DMS 273 treated with DMSO at 0.1 percent for 48 hours (cell line): ENCODE results near the gene F7.
"Not testable (repeated sequence)": the region's sequence is repeated elsewhere in the genome, so short reads cannot be mapped to it uniquely, and the experiment has no call there.

Experiments used
- DNase-seq: peaks from one replicate; lab custom pipeline; 2025; lab: John Stamatoyannopoulos, UW

F7 gene

DNA sequence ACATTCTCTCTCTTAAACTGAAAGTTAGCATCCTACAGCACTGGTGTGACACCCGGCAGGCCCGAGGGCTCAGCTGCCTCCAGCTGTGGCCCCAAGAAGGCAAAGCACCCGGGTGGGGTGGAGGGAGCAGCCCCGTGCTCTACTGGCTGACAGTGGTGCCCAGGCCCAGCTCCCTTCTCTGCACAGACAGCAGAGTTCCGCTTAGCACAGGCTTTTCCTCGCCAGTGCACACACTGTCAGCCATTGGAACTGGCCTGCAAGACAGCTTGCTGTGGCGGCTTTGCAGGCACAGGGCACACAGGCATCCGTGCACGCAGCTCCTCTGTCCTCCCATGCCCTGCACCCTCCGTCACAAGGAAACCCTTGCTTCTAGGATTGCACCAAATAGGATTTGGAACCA, 3.3 kb upstream of the F7 start:
- not testable (repeated sequence) for DNase-seq

- no peak for DNase-seq
These were observed 2.9 kb upstream of the F7 start for GRCh38 chr13:113102727-113103126.

DNA sequence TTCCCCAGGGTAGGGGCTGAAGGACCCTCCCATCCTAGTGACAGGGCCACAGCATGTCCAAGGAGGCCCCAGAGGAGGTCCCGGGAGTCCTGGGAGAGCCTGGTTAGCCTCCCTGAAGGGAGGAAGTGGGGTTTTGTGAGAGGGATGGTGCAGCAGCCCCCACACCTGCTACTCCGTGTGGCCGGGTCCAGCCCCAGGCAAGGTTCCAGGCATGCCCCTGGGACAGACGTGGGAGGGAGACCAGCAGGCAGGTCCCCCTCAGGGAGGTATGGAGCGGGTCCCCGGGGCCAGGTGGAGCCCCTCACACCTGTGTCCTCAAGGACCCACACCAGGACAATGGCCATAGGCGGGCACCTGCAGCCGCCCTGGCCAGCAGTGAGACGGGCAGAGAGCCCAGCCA, 1.9 kb upstream of the F7 start:
- no peak for DNase-seq

DNA sequence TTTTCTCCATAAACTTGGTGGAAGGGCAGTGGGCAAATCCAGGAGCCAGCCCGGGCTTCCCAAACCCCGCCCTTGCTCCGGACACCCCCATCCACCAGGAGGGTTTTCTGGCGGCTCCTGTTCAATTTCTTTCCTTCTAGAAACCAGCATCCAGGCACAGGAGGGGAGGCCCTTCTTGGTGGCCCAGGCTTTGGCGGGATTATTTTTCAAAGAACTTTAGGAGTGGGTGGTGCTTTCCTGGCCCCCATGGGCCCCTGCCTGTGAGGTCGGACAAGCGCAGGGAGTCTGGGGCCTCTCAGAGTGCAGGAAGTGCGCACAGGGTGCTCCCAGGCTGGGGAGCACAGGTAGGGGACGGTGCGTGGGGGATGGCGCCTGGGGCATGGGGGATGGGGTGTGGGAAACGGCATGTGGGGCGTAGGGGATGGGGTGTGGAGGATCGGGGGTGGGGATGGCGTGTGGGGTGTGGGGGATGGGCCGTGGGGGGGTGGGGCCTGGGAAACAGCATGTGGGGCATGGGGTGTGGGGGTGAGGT, 396 bp downstream of the F7 start:
- DNase-seq, result no peak

DNA sequence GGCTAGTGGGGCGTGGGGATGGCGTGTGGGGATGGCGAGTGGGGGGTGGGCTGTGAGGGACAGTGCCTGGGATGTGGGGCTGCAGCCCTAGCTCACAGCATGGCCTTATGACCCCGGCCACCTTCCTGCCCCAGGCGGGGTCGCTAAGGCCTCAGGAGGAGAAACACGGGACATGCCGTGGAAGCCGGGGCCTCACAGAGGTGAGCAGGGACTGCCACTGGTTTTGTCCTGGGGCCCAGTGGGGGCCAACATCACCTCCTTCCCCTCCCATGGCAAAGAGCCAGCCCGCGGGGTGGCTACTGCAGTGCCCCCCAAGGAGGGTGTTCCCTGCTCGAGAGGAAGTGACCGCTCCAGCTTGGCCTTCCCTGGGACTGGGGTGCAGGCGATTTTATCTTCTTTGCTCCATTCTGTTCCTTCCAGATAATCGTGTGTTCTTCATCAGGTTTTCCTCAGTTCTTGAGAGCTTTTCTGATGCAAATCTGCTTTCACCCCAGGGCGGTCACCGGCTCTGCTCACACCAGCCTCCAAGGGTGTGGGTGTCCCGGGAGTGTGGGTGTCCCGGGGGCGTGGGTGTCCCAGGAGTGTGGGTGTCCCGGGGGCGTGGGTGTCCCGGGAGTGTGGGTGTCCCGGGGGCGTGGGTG, 1.2 kb downstream of the F7 start:
- DNase-seq, result no peak

DNA sequence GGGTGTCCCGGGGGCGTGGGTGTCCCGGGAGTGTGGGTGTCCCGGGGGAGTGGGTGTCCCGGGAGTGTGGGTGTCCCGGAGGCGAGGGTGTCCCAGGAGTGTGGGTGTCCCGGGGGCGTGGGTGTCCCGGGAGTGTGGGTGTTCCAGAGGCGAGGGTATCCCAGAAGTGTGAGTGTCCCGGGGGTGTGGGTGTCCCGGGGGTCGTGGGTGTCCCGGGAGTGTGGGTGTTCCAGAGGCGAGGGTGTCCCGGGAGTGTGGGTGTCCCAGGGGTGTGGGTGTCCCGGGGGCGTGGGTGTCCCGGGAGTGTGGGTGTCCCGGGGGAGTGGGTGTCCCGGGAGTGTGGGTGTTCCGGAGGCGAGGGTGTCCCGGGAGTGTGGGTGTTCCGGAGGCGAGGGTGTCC, 2.9 kb downstream of the F7 start:
- not testable (repeated sequence) for DNase-seq

DNA sequence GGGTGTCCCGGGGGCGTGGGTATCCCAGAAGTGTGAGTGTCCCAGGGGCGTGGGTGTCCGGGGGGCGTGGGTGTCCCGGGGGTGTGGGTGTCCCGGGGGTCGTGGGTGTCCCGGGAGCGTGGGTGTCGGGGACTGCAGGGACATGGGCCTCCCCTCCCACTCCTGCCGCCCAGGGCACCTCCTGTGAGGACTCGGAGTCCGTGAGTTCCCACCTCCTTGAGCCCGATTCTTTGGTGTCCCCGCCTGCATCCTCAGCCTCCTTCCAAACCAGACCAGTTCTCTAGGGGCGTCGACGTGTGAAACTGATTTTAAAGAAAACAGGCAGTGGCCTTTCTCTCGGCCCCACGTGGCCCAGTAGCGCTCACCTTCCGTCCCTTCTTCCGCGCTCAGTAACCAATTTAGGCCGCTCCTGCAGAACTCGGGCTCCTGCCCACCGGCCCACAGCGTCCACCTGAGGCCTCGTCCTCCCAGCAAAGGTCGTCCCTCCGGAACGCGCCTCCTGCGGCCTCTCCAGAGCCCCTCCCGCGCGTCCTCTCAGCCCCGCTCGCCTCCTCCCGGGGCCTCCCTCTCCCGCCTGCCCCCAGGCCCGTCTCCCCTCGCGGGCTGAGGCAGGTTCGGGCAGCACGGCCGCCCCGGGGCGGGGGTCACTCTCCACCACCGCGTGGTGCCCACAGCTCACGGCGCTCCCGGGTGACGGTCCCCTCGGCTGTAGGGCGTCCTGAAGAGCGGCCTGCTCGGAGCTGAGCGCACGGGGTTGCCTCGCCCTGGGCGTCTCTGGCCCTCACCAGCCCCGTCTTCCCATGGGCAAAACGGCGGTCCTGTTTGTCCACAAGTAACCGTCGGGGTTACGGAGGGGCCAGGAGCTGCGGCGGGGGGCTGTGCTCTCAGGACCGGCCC, 3.8 kb downstream of the F7 start:
- DNase-seq, result no peak

- no peak for DNase-seq
These were observed 4.7 kb downstream of the F7 start for GRCh38 chr13:113110048-113110851.

GRCh38 chr13:113110852-113111315, 5.3 kb downstream of the F7 start:
- DNase-seq, result no peak

- DNase-seq, result not testable (repeated sequence)
These were observed 6.2 kb downstream of the F7 start for GRCh38 chr13:113111821-113112220.

DNA sequence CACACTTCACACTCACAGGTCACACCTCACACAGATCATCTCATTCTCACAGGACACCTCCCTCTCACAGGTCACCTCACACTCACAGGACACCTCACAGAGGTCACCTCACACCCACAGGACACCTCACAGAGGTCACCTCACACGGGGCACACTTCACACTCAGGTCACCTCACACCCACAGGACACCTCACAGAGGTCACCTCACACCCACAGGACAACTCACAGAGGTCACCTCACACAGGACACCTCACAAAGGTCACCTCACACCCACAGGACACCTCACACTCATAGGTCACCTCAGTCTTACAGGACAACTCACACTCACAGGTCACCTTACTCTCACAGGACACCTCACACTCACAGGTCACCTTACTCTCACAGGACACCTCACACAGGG, 6.9 kb downstream of the F7 start:
- DNase-seq, result not testable (repeated sequence)

GRCh38 chr13:113112893-113113845, 7.6 kb downstream of the F7 start:
- no peak for DNase-seq

DNA sequence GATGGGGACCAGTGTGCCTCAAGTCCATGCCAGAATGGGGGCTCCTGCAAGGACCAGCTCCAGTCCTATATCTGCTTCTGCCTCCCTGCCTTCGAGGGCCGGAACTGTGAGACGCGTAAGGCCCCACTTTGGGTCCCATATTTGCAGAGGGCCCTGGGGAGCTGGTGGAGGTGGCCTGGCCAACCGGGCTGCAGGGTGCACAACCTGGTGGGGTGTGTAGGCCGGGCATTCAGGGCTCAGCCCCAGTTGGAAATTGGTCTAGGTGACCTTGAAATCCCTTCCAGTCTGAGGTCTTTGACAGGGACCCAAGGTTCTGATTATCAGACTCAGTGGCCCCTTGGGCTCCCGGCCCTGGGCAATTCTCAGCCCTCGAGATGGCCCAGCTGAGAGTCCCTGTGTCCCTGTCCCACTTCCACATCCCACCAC, 8.3 kb downstream of the F7 start:
- DNase-seq, result no peak

DNA sequence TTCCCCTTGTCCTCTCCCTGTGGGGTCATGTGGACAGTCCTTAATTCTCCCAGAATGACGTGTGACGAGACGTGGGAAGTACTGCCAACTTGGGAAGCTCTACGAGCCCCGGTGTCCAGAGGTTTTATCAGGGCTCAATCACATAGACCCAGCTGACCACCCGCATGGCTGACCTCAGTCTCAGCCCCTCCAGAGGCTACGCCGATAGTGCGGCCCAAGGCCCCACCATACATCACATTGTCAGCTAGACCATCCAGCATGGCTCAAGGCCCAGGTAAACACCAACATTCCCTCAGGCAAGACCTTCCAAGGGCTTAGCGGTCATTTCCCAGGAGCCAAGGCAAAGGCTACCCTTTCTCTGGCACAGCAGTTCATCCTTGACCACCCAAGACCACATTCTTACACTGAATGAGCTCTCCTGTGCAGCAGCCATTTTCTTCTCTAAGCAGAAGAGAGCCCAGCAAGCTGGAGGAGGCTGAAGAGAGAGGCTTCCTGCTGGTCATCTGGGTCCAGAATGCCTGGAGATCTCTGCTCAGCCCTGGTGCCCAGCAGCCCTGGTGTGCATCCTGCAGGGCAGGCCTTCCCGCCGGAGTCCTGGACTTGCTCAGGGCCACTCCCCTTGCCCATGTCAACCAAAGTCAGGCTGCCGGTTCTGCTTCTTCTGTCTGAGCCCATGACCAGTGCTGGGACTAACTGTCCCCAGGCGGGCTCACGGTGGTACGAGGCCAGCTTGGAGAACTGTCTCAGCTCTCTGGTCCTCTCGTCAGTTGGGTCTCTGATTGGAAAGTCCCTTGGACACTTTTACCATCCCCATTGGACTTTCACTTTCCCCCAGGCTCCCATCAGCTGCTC, 9.1 kb downstream of the F7 start:
- no peak for DNase-seq

GRCh38 chr13:113115363-113116205, 10.0 kb downstream of the F7 start:
- no peak for DNase-seq

- no peak for DNase-seq
These were observed 10.7 kb downstream of the F7 start for GRCh38 chr13:113116206-113116800.

DNA sequence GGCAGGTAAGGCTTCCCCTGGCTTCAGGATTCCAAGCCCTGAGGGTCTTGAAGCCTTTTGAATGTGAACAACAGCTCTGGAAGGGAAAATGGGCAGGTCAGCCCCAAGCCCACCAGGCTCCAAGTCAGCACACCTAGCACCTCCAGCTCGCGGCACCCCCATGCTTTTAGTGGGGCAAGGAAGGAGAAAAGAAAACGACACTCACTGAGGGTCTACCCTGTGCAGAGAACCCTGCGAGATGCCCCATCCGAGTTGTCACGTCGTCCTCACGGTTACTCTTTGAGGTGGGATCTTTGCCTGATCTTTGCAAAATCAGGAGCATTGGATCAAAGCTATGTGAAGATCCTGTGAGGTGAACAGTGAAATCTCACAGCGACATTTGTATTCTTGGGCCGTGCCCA, 11.3 kb downstream of the F7 start:
- DNase-seq, result no peak

- no peak for DNase-seq
These were observed 11.8 kb downstream of the F7 start for GRCh38 chr13:113117335-113117872.

DNA sequence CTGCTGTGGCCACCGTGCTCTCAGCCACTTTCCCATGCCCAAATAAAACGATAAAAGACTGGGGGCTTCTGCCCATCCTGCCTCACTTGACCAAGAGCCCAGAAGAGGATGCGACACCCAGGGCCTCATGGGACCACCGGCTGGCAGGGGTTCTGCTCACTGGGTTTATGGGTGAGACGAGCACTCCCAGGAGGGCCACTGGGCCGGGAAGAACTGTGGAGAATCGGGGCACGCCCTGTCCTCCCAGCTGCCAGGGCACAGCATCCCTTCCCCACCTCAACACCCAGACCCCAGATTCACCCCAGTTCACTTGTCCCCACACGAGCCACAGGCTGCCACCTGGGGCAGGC, 12.3 kb downstream of the F7 start:
- DNase-seq, result no peak
